ENCODE measurements around the gene OR5AU1. TPM values are rescaled to one million over a fixed set of nuclear protein-coding genes. Genes with fewer than 3 reads are reported as not detected.
"Not testable (repeated sequence)": the region's sequence is repeated elsewhere in the genome, so short reads cannot be mapped to it uniquely, and the experiment has no call there.

The OR5AU1 gene
- polyA plus RNA-seq, 1 of the 3 experiments (the other 2 are of a cell fraction) = not detected

DNA sequence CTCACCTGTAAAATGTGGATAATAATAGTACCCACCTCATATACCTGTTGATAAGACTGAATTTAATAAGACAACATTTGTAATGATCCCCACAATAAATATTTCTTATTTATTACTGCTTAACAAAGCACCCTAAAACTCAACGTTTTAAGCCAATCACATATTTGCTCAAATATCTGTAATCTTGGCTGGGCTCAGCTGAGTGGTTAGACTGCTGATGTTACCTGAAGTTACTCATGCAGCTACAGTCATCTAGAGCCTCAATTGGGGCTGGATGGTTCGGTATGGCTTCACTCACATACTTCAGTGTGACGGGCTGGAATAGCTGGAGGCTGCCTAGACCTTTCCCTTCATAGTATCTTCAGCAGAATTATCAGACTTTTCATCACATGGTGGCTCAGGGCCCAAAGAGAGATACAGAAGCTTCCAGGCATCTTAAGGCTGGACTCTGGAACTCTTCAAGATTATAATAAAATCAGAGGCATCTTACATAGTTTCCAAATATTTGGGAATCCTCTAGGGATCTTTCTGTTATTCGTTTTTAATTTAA is 4.3 kb upstream of the OR5AU1 start:
- H3F3A ChIP-seq (replicated peaks; ENCODE audit: insufficient read depth) = no peaks in the 10 kb centered on the region
- H3K4me3 ChIP-seq (ENCODE audit: low read depth in 2 of 2, low read length in 1 of 2) = no peak overlapping the region
- H4K20me1 ChIP-seq (ENCODE audit: insufficient read depth) = no peaks in the 10 kb centered on the region
- TF ChIP-seq FOXJ3 (CRISPR knock-in tag; IDR thresholded peaks at IDR 0.05) (no peak), EZH2phosphoT487 (IDR thresholded peaks at IDR 0.05; ENCODE audit: borderline replicate concordance, low read depth) (no peak), GABPA (IDR thresholded peaks at IDR 0.05; ENCODE audit: low read depth) (no peak), EP300 (IDR thresholded peaks at IDR 0.05; ENCODE audit: borderline replicate concordance in 1 of 2, low read depth in 1 of 2, low read length in 1 of 2) (no peak), TCF12 (IDR thresholded peaks at IDR 0.05) (no peak), PBX3 (IDR thresholded peaks at IDR 0.05) (no peak), ELF1 (IDR thresholded peaks at IDR 0.05) (no peak), RFX5 (IDR thresholded peaks at IDR 0.05; ENCODE audit: low read length) (no peak), MEF2A (IDR thresholded peaks at IDR 0.05; ENCODE audit: borderline replicate concordance, low read depth) (no peak), JUND (IDR thresholded peaks at IDR 0.05) (no peak)
- no peak overlapping the region for H2AFZ ChIP-seq (ENCODE audit: low read depth)
- no peak overlapping the region for H3K4me2 ChIP-seq
- H3K27ac ChIP-seq (ENCODE audit: low read depth in 2 of 2, low read length in 1 of 2) = no peak overlapping the region
- H3K27me3 ChIP-seq (ENCODE audit: insufficient read depth) = peaks cover 18% of the 10 kb centered on the region; the same call in 1 of the 2 replicates
- H3K36me3 ChIP-seq (replicated peaks in 1 of 2; ENCODE audit: control insufficient read depth in 1 of 2, insufficient read depth in 2 of 2, low read length in 1 of 2) = no peaks in the 10 kb centered on the region
- H3K9me3 ChIP-seq = no peaks in the 10 kb centered on the region
- no peaks in the 10 kb centered on the region for H3K9me2 ChIP-seq
- CTCF ChIA-PET = no interaction called here
- POLR2A ChIA-PET = no interaction called here
- H3K79me2 ChIP-seq (ENCODE audit: insufficient read depth) = no peaks in the 10 kb centered on the region
- WGBS (ENCODE audit: low lambda C conversion rate) = 2% methylated on average over 4 of the region's 4 CpGs
- no peak overlapping the region for H3K9ac ChIP-seq
- no peak for DNase-seq
- no peaks in the 10 kb centered on the region for H3K4me1 ChIP-seq (ENCODE audit: control insufficient read depth in 1 of 2, insufficient read depth in 2 of 2, low read depth in 1 of 2, low read length in 1 of 2)

GRCh38 chr14:21158175-21158574 is 2.3 kb upstream of the OR5AU1 start:
- H3F3A ChIP-seq (replicated peaks; ENCODE audit: insufficient read depth); CTCF ChIA-PET; DNase-seq; H3K27ac ChIP-seq (ENCODE audit: low read depth in 2 of 2, low read length in 1 of 2); H2AFZ ChIP-seq (ENCODE audit: low read depth); H3K9me2 ChIP-seq; H3K9ac ChIP-seq; H4K20me1 ChIP-seq (ENCODE audit: insufficient read depth); H3K36me3 ChIP-seq (replicated peaks in 1 of 2; ENCODE audit: control insufficient read depth in 1 of 2, insufficient read depth in 2 of 2, low read length in 1 of 2); H3K9me3 ChIP-seq; H3K4me3 ChIP-seq (ENCODE audit: low read depth in 2 of 2, low read length in 1 of 2); H3K79me2 ChIP-seq (ENCODE audit: insufficient read depth); H3K4me1 ChIP-seq (ENCODE audit: control insufficient read depth in 1 of 2, insufficient read depth in 2 of 2, low read depth in 1 of 2, low read length in 1 of 2); H3K4me2 ChIP-seq; POLR2A ChIA-PET: not testable (repeated sequence)
- 8% methylated on average over 1 of the region's 1 CpG for WGBS (ENCODE audit: low lambda C conversion rate)
- peaks cover 18% of the 10 kb centered on the region; the same call in 1 of the 2 replicates for H3K27me3 ChIP-seq (ENCODE audit: insufficient read depth)

DNA sequence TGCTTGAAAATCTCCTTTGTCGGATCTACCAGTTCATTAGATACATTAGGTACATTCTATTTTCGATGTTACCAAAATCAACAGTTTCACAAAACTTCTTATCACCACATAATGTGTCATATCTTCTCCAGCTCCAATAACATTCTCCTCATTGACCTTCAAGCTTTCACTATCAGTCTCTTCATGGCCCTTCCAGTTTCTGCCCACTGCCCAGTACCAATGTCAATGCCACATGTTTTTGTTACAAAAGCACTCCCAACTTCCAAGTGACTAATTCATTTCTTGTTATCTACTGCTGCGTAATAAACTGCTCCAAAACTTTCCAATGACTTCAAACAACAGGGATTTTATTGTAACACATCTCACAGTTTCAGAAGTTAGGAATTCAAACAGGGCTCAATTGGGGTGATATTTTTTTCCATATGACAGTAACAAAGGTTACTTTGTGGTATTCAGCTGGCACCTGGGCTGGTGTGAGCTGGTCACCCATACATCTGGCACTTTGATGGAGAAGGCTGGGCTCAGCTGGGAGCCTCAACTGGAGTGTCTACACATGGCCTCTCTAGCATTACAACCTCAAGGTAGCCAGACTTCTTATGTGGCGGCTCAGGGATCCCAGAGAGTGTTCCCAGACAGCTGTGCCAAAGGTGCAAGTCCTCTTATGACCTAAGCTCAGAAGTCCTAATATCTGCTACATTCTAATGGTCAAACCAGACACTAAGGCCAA is 6.1 kb downstream of the OR5AU1 start:
- no peaks in the 10 kb centered on the region for H3F3A ChIP-seq (replicated peaks; ENCODE audit: insufficient read depth)
- H3K4me2 ChIP-seq = no peak overlapping the region
- ChIA-PET CTCF (interaction anchor here (1.5 to 1.6 kb wide), 2 partner anchors 14 to 45 kb away, joined by 3 to 8 read pairs; no protein-coding TSS in a partner anchor), POLR2A (no interaction called here)
- H3K27me3 ChIP-seq (ENCODE audit: insufficient read depth) = peaks cover 32% of the 10 kb centered on the region; the same call in 1 of the 2 replicates
- no peaks in the 10 kb centered on the region for H3K9me2 ChIP-seq
- no peak for DNase-seq
- H3K27ac ChIP-seq (ENCODE audit: low read depth in 2 of 2, low read length in 1 of 2) = no peak overlapping the region
- no peaks in the 10 kb centered on the region for H3K36me3 ChIP-seq (replicated peaks in 1 of 2; ENCODE audit: control insufficient read depth in 1 of 2, insufficient read depth in 2 of 2, low read length in 1 of 2)
- no peaks in the 10 kb centered on the region for H3K9me3 ChIP-seq
- no peak overlapping the region for H3K4me3 ChIP-seq (ENCODE audit: low read depth in 2 of 2, low read length in 1 of 2)
- H3K79me2 ChIP-seq (ENCODE audit: insufficient read depth) = no peaks in the 10 kb centered on the region
- no peaks in the 10 kb centered on the region for H3K4me1 ChIP-seq (ENCODE audit: control insufficient read depth in 1 of 2, insufficient read depth in 2 of 2, low read depth in 1 of 2, low read length in 1 of 2)
- WGBS (ENCODE audit: low lambda C conversion rate) = 5% methylated on average over 3 of the region's 4 CpGs
- no peak overlapping the region for H2AFZ ChIP-seq (ENCODE audit: low read depth)
- TF ChIP-seq MEF2A (IDR thresholded peaks at IDR 0.05; ENCODE audit: borderline replicate concordance, low read depth) = no peak
- no peak for TF ChIP-seq FOXM1 (IDR thresholded peaks at IDR 0.05; ENCODE audit: low read depth)
- no peak for TF ChIP-seq IRF3 (IDR thresholded peaks at IDR 0.05; ENCODE audit: low read depth, low read length)
- TF ChIP-seq NRF1 (IDR thresholded peaks at IDR 0.05; ENCODE audit: low read depth, low read length) = no peak
- TF ChIP-seq FOSL2 (IDR thresholded peaks at IDR 0.05; ENCODE audit: borderline replicate concordance, low read depth) = no peak
- no peak for TF ChIP-seq SIN3A (IDR thresholded peaks at IDR 0.05; ENCODE audit: borderline replicate concordance, low read depth, low read length)
- TF ChIP-seq, protein P1, sequence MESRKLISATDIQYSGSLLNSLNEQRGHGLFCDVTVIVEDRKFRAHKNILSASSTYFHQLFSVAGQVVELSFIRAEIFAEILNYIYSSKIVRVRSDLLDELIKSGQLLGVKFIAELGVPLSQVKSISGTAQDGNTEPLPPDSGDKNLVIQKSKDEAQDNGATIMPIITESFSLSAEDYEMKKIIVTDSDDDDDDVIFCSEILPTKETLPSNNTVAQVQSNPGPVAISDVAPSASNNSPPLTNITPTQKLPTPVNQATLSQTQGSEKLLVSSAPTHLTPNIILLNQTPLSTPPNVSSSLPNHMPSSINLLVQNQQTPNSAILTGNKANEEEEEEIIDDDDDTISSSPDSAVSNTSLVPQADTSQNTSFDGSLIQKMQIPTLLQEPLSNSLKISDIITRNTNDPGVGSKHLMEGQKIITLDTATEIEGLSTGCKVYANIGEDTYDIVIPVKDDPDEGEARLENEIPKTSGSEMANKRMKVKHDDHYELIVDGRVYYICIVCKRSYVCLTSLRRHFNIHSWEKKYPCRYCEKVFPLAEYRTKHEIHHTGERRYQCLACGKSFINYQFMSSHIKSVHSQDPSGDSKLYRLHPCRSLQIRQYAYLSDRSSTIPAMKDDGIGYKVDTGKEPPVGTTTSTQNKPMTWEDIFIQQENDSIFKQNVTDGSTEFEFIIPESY (IDR thresholded peaks at IDR 0.05; ENCODE audit: borderline replicate concordance, low read depth) = no peak
- no peak for TF ChIP-seq TAF1 (IDR thresholded peaks at IDR 0.05; ENCODE audit: borderline replicate concordance, low read depth, low read length)
- no peak for TF ChIP-seq RFX5 (IDR thresholded peaks at IDR 0.05; ENCODE audit: low read length)
- TF ChIP-seq TEAD4 (IDR thresholded peaks at IDR 0.05; ENCODE audit: borderline replicate concordance, insufficient read depth) = no peak
- TF ChIP-seq TCF12 (IDR thresholded peaks at IDR 0.05) = no peak
- H4K20me1 ChIP-seq (ENCODE audit: insufficient read depth) = no peaks in the 10 kb centered on the region
- H3K9ac ChIP-seq = no peak overlapping the region

Data from SK-N-SH (cell line).